GM08714 (cell line): Measurements from ENCODE around the gene TAB3.
"Not testable (repeated sequence)": the region's sequence is repeated elsewhere in the genome, so short reads cannot be mapped to it uniquely, and the experiment has no call there.

Experiments
- H3K4me3 ChIP-seq: fragments of 200-500 bp; sonication (Bioruptor generic); 2 replicates; pipeline ENCODE4 v1.5.1; 2014; ENCODE audit warnings: mild to moderate bottlenecking, low read length, inconsistent platforms
- ZNF274 ChIP-seq: IDR thresholded peaks from 2 replicates; pipeline ENCODE4 v1.6.1; 2012; ENCODE audit warnings: mild to moderate bottlenecking, low read depth, low read length

TAB3 gene

DNA sequence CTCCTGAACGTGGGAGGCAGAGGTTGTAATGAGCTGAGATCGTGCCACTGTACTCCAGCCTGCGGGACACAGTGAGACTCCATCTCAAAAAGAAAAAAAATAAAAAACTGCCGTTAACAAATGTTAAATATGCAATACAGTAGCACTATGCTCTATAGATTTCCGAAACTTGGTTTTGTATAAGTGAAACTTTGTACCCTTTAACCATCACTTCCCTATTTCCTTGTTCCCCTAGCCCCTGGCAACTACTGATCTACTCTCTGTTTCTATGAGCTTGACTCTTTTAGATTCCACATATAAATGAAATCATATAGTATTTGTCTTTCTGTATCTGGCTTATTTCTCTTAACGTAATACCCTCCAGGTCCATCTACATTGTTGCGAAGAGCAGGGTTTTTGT is 74.1 kb downstream of the TAB3 start:
- no peak overlapping the region for H3K4me3 ChIP-seq
- no peak for TF ChIP-seq ZNF274

DNA sequence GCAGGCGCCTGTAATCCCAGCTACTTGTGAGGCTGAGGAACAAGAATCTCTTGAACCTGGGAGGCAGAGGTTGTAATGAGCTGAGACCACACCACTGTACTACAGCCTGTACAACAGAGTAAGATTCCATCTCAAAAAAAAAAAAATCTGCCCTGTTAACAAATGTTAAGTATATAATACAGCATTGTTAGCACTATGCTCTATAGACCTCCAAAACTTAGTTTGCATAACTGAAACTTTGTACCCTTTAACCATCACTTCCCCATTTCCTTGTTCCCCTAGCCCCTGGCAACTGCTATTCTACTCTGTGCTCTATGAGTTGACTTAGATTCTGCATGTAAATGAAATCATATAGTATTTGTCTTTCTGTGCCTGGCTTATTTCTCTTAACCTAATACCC is 76.7 kb downstream of the TAB3 start:
- no peak overlapping the region; the same call in 1 of the 2 replicates for H3K4me3 ChIP-seq
- TF ChIP-seq ZNF274 = no peak

- no peak for TF ChIP-seq ZNF274
- no peak overlapping the region for H3K4me3 ChIP-seq
These were observed 82.8 kb downstream of the TAB3 start for GRCh38 chrX:30806187-30806728.

GRCh38 chrX:30804462-30804861 is 84.6 kb downstream of the TAB3 start:
- no peak for TF ChIP-seq ZNF274
- H3K4me3 ChIP-seq = no peak overlapping the region

GRCh38 chrX:30800901-30801300 is 88.2 kb downstream of the TAB3 start:
- H3K4me3 ChIP-seq = no peak overlapping the region
- TF ChIP-seq ZNF274 = no peak

- no peak overlapping the region for H3K4me3 ChIP-seq
- TF ChIP-seq ZNF274 = no peak
These were observed 89.7 kb downstream of the TAB3 start for GRCh38 chrX:30799327-30799726.

- TF ChIP-seq ZNF274 = no peak
- H3K4me3 ChIP-seq = no peak overlapping the region
These were observed 90.2 kb downstream of the TAB3 start for GRCh38 chrX:30798810-30799209.

DNA sequence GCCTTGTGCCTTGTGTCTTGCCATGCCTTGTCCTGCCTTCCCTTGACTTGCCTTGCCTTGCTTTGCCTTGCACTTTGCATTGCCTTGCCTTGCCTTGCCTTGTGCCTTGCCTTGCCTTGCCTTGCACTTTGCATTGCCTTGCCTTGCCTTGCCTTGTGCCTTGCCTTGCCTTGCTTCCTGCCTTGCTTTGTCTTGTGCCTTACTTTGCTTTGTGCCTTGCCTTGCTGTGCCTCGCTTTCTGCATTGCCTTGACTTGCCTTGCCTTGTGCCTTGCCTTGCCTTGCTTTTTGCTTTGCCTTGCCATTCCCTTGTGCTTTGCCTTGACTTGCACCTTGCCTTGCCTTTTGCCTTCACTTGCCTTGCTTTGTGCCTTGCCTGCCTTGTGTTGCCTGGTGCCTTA is 91.8 kb downstream of the TAB3 start:
- not testable (repeated sequence) for H3K4me3 ChIP-seq

DNA sequence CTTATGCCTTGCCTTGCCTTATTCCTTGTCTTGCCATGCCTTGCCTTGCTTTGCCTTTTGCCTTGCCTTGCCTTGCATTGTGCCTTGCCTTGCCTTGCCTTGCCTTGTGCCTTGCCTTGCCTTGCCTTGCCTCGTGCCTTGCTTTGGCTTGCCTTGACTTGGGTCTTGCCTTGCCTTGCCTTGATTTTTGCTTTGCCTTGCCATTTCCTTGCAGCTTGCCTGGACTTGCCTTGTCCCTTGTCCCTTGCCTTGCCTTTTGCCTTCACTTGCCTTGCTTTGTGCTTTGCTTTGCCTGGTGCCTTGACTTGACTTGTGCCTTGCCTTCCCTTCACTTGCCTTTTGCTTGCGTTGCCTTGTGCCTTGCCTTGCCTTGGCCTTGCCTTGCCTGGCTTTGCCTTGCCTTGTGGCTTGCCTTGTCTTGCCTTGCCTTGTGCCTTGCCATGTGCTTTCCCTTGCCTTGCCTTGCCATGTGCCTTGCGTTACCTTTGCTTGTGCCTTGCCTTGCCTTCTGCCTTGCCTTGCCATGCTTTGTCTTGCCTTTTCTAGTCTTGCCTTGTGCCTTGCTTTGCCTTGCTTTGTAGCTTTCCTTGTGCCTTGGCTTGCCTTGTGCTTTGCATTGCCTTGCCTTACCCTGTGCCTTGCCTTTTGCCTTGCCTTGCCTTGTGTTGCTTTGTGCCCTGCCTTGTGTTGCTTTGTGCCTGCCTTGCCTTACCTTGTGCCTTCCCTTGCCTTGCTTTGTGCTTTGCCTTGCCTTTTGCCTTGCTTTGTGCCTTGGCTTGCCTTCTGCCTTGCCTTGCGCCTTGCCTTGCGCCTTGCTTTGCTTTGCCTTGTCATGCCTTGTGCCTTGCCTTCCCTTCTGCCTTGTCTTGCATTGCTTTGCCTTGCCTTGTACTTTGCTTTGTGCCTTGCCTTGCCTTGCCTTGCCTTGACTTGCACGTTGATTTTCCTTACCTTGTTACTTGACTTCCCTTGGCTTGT is 92.8 kb downstream of the TAB3 start:
- no peak overlapping the region for H3K4me3 ChIP-seq
- no peak for TF ChIP-seq ZNF274

DNA sequence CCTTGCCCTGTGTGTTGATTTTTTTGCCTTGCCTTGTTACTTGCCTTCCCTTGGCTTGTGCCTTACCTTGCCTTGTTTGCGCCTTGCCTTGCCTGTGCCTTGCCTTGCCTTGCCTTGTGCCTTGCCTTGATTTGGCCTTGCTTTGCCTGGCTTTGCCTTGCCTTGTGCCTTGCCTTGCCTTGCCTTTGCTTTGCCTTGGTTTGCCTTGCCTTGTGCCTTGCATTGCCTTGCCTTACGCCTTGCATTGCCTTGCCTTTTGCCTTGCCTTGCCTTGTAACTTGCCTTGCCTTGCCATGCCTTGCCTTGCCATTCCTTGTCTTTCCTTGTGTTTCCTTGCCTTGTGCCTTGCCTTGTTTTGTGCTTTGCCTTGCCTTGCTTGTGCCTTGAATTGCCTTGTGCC is 94.6 kb downstream of the TAB3 start:
- no peak for TF ChIP-seq ZNF274
- no peak overlapping the region for H3K4me3 ChIP-seq

GRCh38 chrX:30793767-30794103 is 95.3 kb downstream of the TAB3 start:
- no peak overlapping the region for H3K4me3 ChIP-seq
- TF ChIP-seq ZNF274 = no peak

GRCh38 chrX:30793075-30793766 is 95.8 kb downstream of the TAB3 start:
- no peak overlapping the region for H3K4me3 ChIP-seq
- TF ChIP-seq ZNF274 = no peak

- no peak for TF ChIP-seq ZNF274
- no peak overlapping the region for H3K4me3 ChIP-seq
These were observed 97.5 kb downstream of the TAB3 start for GRCh38 chrX:30791296-30792278.

GRCh38 chrX:30787012-30787411 is 102.0 kb downstream of the TAB3 start:
- no peak for TF ChIP-seq ZNF274
- no peak overlapping the region for H3K4me3 ChIP-seq
